Measurements from ENCODE around the gene ASB6.

Gene ASB6, protein sequence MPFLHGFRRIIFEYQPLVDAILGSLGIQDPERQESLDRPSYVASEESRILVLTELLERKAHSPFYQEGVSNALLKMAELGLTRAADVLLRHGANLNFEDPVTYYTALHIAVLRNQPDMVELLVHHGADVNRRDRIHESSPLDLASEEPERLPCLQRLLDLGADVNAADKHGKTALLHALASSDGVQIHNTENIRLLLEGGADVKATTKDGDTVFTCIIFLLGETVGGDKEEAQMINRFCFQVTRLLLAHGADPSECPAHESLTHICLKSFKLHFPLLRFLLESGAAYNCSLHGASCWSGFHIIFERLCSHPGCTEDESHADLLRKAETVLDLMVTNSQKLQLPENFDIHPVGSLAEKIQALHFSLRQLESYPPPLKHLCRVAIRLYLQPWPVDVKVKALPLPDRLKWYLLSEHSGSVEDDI

DNA sequence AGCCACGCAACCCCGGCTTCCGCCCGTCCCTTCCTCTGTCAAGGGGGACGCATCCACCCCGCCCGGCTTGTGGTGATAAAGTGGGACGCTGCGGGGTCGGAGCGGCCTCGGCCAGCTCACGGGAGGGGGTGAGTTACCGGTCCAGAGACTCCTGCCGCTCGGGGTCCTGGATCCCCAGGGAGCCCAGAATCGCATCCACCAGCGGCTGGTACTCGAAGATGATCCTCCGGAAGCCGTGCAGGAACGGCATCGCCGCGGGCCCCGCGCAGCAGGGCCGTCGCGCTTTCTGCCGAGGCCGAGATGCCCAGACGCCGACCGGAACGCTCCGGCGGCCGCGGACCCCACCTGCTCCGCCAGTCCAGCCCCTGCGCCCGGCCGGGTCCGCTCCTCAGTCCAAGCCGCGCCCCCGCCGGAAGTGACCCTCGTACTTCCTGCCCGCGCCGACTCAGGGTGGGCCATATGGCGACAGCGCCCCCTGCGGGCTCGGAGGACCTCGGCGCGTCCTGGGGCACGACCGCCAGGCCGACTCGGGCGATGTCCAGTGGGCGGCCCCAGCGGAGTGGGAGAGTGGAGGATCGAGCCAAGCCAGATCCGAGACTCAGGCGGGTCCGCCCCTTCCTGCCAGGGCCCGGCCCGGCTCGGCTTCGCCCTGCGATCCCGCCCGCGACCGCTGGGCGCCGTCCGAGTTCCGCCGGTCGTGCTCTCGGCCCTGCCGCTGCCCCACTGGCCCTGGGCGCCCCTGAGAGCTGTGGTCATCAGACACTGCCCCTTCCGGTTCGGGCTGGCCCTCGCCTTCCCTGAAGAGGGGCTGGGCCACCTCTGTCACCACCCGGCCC is at the start of gene ASB6:
Gene ASB6 (minus strand): TSS at position 402 of the 836 bp plus-strand sequence. CDS start 152 bp downstream, at position 250.
- DNase-seq (ENCODE audit: low read depth, low spot score): peak; percentile 99

DNA sequence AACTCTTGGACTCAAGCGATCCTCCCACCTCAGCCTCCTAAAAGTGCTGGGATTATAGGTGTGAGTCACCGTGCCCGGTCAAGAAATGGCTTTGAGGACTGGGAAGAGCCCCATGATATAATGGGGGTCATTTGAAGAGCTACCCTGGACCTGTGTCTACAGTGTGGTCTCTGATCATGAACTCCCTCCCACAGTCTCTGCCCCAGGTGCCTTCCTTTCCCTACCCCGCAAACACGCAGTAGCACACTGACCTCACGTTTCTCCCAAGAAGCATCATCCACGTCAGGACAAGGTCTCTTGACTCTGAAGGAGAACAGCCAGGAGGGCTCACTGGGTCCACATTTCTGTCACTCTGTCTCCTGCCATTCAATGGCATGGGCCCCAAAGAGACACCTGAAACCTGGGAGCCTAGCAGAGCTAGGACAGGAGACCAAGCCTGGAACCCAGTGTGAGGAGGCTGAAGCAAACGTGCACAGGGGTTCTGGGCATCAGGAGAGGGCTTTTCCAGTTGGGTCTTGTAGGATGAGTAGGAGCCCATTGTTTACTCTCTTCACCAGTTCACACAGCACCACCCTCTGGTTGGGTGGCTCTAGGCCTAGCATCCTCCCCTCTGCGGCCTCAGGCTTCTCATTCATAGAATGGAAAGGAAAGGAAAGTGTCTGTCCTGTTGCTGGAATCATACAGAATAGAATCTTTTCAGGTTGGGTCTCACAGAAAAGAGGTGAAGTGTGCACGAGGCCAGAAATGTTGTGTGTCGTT is 46.5 kb upstream of the ASB6 start:
- DNase-seq (ENCODE audit: low read depth, low spot score): no peak

DNA sequence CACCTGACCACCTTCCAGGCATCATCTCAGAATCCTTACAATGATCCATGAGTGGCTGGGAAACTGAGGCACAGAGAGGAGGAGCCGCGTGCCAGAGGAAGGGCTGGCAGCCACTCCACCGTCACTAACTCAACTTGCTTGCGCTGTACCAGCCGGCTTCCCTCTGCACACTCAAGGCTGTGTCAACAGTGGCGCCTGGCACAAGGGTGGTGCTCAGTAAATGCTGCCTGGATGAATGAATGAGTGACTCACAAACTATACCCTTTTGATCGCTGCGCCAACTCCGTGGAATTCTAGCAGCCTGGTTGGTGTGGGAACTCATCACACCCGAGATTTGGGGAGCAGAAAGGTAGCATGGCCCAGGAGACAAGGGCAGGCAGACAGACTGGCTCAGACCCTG is 45.4 kb upstream of the ASB6 start:
- DNase-seq (ENCODE audit: low read depth, low spot score): no peak

DNA sequence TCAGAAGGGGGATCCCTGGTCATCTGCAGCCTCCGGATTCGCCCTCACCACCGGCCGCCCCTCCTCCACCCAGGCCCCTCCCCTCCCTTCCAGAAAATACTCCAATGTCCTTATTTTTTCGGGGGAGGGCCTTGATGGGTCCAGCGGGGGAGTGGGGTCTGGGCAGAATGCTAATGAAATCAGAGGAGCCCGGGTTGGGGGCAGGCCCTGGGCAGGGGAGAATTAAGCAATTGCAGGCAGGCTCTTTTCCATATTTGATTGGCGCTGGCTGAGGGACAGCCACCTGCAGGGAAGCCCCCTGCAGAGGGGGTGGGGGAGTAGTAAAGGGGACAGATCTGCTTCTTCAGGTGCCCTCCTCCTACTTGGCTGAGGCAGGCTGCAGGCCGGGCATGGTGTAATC is 44.8 kb upstream of the ASB6 start:
- DNase-seq (ENCODE audit: low read depth, low spot score): no peak

DNA sequence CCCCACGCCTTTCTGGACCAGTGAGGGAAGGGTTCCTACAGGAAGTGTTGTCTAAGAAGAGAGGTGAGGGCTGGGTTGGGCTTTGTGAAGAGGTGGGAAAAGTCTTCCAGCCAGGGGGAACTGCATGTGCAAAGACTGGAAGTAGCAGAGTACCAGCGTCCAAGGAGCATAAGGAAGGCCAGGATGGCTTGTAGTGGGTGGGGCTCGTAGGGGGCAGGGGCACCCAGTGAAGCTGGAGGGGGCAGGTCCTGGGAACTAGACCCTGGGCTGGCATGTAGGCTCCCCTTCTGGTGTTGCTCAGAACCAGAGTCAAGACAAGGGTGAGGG is 43.9 kb upstream of the ASB6 start:
- no peak for DNase-seq (ENCODE audit: low read depth, low spot score)

DNA sequence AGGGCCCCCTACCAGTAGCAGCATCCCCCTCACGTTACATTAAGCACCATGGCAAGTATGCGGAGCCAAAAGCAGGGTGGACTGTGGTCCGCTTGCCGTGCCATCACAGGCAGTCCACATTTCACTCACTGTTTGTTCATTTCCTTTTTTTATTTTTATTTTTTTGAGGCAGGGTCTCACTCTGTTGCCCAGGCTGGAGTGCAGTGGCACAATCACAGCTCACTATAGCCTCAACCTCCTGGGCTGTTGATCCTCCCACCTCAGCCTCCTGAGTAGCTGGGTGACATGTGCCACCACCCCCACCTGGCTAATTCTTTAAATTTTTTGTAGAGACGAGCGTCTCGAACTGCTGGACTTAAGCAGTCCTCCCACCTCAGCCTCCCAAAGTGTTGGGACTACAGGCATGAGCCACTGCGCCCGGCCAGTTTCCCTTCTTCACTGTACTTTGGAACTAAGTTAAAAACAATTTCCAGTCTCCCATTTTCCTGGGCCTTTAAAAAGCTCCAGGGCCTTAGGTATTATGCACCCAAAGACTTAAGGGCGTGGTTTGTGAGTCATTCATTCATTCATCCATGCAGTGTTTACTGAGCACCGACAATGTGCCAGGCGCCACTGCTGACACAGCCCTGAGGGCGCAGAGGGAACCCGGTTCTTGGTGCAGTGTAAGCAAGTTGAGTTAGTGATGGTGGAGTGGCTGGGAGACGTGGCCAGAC is 43.4 kb upstream of the ASB6 start:
- peak; percentile 32 for DNase-seq (ENCODE audit: low read depth, low spot score)

DNA sequence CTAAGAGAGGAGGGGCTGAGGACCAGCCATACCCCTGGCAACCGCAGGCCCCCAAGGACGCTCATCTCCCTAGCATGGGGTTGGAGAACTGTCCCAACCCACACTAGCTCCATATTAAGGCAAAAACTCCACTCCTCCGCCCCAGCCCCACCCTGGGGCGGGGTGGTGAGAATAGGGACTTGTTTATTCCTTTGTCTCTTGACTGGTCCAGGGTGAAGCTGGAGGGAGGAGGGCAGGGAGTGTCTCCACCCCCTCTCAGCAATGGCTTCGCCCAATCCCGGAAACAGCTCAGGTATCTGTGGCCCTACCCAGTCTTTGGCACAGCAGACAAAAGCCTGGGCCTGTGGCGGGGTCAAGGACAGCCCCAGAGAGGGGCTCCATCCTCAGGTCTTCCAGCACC is 40.4 kb upstream of the ASB6 start:
- no peak for DNase-seq (ENCODE audit: low read depth, low spot score)

DNA sequence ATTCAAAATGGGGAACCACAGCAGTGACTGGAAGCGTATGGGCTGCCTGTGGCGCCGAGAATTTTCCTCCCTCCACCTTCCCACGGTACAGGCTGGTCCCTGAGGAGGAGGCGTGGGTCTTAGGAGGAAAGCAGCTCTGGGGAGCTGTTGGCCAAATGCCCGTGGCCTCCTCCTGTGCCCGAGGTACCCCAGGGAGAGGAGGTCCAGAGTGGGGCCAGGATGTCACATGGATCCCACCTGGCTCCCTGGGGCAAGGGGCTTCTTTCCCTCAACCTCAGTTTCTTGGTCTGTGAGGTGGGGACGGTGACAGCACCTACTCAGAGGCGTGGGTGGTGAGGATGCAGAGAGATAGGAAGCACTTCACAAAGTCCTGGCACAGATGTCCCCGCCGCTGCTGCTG is 40.0 kb upstream of the ASB6 start:
- DNase-seq (ENCODE audit: low read depth, low spot score): no peak

DNA sequence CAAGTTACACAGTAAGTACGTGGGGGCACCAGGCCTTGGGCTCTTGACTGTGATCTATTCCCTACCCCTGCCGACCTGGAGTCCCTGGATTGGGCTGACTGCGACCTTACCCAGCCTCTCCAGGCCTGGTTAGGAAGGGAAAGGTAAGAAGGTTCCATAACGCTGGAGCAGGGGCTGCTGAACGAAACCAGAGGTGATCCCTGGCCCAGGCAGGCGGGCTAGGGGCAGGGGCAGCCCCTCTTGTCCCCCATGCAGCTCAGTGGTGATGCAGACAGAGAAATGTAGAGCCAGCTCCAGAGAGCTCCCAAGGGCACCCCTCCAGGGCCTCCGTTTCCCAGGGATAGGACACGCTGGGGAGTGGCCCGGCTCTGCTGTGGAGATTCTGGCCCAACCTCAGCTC is 37.6 kb upstream of the ASB6 start:
- DNase-seq (ENCODE audit: low read depth, low spot score): no peak

DNA sequence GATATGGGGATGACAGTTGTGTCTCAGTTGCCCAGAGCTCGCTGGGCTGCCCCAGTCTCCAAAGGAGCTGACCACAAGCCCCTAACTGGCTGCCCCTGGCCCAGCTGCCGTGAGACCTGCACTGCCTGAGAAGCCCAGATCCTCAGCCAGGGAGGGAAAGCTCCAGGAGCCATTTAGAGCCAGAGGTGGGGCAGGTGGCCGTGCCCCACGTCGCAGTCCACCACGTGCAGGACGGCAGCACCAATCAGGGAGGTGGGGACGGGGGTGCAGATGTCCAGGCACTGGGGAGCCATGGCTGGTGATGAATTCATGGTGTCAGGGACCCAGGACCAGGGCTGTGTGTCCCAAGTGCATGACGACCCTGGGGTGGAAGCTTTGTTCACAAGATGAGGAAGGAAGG is 36.9 kb upstream of the ASB6 start:
- DNase-seq (ENCODE audit: low read depth, low spot score): no peak

DNA sequence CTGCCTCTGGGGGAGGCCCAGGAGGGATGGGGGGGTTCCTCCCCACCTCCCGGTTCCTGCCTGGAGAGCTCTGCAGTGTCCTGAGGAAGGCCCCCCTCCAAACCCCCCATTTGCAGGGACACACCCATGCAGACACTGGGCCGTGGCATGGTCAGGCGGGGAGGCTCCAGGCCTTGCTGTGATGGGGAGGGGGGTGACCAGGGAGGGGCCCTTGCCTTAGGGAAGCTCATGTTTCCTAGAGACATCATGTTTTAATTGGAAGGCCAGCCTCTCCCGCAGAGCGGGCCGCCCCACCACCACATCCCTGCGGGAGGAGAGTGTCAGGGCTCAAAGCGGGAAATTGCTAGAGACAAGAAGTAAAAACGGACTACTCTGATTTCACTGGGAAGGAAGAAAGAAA is 35.5 kb upstream of the ASB6 start:
- DNase-seq (ENCODE audit: low read depth, low spot score): no peak

DNA sequence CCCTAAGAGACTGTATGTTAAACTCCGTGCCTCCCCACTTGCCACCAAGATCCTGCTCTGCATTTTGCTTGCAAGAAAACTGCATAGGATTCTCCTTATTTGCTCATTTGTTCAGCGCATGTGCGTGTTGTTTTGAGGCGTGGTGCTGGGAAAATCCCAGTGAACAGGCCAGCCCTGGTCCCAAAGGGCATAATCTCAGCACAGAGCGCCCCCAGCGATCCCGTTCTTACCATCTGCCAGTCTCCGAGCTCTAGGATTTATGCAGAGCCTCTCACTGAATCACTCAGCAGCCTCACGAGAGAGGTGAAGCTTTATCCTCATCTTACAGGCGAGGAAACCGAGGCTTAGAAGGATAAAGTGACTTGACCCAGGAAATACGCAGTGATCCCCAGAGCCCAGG is 35.0 kb upstream of the ASB6 start:
- no peak for DNase-seq (ENCODE audit: low read depth, low spot score)

DNA sequence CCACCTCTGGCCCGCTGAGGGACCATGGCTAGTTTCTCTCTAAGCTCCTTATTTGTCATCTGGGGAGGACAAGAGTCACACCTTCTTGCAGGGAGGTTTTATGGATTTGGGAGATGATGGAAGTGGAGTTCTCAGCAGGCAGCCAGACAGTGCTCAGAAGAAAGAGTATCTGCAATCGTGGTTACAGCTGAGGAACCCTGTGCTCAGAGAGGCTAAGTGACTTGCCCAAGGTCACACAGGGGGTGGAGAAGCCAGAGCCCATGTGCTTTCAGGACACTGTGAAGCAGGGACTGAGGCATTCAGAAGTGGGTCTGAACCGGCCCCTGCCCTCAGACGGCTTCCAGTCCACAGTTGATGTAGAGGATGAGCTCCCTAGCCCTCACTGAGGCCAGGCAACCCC is 34.3 kb upstream of the ASB6 start:
- no peak for DNase-seq (ENCODE audit: low read depth, low spot score)

DNA sequence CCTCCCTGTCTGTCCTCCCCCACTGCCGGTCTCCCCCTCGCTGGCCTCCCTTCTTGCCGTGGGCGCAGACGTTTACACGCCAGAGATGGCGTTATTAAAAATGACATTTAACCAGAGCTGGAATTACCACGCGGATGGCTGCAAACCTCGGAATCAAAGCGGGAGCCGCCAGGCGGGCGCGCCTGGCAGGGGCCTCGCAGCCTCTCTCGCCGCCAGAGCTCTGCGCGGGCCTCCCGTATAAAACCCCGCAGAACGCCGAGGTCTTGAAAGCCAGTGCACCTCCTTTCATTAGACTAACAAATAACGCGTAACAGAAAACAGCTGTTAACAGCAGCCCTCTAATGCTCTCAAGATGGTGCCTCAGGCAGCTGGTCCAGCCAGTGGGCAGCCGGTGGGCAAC is 33.7 kb upstream of the ASB6 start:
- DNase-seq (ENCODE audit: low read depth, low spot score): no peak

DNA sequence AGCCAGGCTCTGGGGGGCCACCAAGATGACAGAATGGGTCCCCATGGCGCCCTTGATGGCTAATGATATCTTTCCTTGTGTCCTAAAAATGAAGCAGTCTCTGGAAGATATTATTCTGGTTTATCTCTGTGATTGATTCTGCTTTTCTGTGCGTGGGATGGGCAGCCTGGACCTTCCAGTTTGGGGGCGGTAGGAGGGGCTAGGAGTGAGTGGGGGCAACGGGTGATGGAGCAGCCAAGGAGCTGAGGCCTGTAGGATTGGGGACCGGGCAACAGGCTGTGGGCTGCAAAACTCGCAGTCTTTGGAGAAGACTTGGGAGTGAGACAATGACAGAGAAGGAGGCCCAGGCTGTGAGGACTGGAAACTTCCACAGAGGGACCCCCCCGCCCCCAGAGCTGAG is 32.3 kb upstream of the ASB6 start:
- no peak for DNase-seq (ENCODE audit: low read depth, low spot score)

DNA sequence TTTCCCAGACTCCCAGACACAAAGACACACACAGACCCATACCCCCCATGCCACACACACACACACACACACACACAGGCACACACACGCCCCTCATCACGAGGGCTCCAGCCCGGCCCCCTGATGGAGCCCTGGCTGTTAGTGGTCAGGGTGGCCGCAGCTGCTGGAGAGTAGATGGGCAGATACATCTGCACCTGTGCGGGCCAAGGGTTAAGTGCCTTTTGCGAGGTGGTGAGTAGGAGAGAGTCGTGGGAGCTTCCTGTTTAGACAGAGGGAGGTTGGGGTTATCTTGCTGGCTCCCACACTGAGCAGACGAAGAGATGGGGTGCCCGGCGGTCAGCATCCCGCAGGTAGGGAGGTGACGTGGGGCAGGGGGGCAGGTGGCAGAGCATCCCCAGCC is 31.7 kb upstream of the ASB6 start:
- DNase-seq (ENCODE audit: low read depth, low spot score): no peak

DNA sequence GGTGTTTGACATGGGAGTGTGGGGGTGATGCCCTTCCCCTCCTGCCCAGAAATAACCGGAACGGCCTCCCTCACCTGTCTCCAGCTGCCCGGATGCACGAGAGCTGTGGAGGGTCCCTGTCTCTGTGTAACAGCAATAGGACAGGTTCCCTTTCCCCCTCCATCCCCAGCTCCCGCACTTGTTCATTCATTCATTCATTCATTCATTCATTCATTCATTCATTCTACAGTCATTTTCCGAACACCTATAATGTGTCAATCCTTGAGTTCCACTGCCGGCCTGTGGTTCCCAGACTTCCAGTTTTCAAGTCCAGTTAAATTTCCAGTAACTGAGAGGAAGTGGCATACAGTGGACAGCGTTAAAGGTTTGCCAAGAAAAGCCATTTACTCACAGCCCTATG is 30.8 kb upstream of the ASB6 start:
- no peak for DNase-seq (ENCODE audit: low read depth, low spot score)

DNA sequence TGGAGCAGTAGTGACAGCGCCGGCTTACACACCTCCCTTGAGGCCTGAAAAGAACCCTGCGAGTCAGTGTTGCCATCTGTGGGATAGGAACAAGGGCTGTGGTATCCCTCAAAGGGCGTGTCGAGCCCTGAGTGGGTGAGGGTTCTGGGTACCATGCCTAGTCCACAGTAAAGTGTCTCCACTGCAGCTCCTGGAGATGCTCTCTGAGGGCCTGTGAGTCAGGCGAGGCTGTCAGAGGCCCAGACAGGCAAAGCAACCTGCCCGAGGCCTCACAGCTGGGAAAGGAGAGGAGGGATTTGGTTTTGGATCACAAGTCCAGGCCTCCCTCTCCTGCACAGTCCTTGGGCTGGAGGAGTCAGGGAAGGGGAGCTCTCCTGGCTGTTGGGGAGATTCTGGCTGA is 29.6 kb upstream of the ASB6 start:
- no peak for DNase-seq (ENCODE audit: low read depth, low spot score)

DNA sequence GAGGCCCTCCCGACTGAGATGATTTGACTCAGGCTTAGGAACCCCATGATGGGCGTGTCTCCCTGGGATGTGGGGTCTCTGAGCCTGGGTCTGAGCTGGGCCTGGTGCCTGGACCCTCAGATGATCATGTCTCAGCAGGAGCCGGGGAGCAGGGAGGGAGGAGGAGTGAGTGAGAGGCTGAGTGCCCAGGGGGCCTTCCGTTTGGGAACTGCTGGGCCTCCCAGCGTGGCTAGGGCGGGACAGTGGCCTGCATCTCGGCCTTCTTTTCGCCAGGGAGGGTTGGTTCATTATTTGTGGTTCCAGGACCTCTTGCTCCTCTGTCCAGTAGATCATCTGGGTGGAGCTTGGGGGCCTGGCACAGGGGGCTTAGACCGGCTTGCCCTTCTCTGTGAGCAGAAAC is 29.1 kb upstream of the ASB6 start:
- DNase-seq (ENCODE audit: low read depth, low spot score): no peak

DNA sequence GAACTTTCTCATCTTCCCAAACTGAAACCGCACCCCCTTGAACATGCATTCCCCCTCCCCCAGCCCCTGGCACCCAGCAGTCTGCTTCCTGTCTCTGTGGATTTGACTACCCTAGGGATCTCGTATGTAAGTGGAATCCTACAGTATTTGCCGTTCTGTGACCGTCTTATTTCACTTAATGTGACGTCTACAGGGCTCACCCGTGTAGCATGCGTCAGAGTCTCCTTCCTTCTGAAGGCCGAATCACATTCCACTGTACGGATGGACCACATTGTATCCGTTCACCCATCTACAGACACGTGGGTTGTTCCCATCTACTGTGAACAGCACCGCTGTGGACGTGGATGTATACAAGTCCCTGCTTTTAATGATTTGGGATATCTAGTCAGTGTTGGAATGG is 28.0 kb upstream of the ASB6 start:
- DNase-seq (ENCODE audit: low read depth, low spot score): no peak

DNA sequence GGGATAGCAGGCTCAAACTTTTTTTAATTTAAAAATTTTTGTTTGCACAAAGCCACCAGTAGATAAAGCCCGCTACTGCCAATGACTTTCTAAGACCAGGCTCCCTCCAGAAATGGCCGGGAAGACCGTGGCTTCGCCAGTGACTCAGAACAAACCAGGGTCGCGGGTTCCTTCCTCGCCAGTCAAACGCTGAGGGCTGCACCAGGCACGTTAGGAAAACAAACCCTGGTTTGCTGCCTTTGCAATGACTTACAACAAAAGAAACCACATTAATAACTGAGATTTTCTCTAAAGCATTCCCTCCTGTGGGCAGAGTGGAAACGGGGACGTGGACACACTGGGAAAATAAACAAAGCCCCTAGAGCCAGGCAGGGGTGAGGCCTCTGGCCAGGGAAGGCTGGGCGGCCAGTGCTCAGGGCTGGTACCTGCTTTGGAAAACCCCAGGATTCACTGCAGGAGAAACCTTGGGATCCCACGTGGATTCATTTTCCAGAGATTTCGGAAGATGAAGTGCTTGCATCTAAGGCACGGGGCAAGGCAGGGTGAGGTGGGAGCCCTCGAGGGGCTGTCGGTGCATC is 27.3 kb upstream of the ASB6 start:
- peak; percentile 92 for DNase-seq (ENCODE audit: low read depth, low spot score)
